HCT116 (cell line): Measurements from ENCODE around the gene SLC2A1. TPM values are rescaled to one million over a fixed set of nuclear protein-coding genes. Genes with fewer than 3 reads are reported as not detected.

ENCODE experiments used
- ATAC-seq: fragments of 200-7000 bp; cut with Tn5 transposase; 2 replicates; pipeline ENCODE4 v1.9.1; 2020; ENCODE audit warnings: mild to moderate bottlenecking, moderate library complexity
- BruUV-seq: library from RNA; stranded (reverse); fragments of 400-500 nt; replicated peaks from 2 replicates; lab custom pipeline; 2021; lab: Mats Ljungman, UMichigan
- CTCF ChIA-PET: fragments of 300-600 bp; sonication (Branson Sonifier 250); formaldehyde crosslinking; loops from one replicate; lab custom pipeline; 2021; ENCODE audit warnings: antibody characterized with exemption; lab: Charles Lee
- POLR2A ChIA-PET: fragments of 300-600, 350-600 bp; sonication (Branson Sonifier 250); formaldehyde crosslinking; loops from one replicate; lab custom pipeline; 2021; ENCODE audit warnings: antibody characterized with exemption; lab: Charles Lee
- RAD21 ChIA-PET, 2 experiments: fragments of 300-600 bp; sonication (Branson Sonifier 250); formaldehyde crosslinking; loops; one replicate each; lab custom pipeline; 2023; ENCODE audit warnings: low total read pairs in 2 of 2; ENCODE audit not compliant: uncharacterized antibody in 2 of 2, unreplicated experiment in 2 of 2, low non-redundant PET in 1 of 2; lab: Charles Lee
- DNase-seq: peaks from one replicate; pipeline ENCODE4 v3.0.0-alpha.2; 2010; ENCODE audit warnings: low read depth, low spot score
- H2AFZ ChIP-seq: fragments of 200-600 bp; shearing (Covaris generic), sonication (generic); 2 replicates; pipeline ENCODE4 v1.6.1; 2017; ENCODE audit warnings: low read depth, mixed run types, mixed read lengths, antibody characterized with exemption, low read length; ENCODE audit not compliant: poor library complexity, severe bottlenecking
- H3K27ac ChIP-seq: 2 replicates; pipeline ENCODE4 v1.5.1; 2012; ENCODE audit warnings: low read depth, low read length
- H3K27me3 ChIP-seq: fragments of 200-600 bp; sonication (generic); 2 replicates; pipeline ENCODE4 v1.6.1; 2016; ENCODE audit warnings: mixed run types, low read length, mixed read lengths; ENCODE audit not compliant: insufficient read depth
- H3K36me3 ChIP-seq, 2 experiments: fragments of 200-500 bp in 1 of 2; fragments of 200-600 bp in 1 of 2; sonication (Bioruptor generic) in 1 of 2; sonication (generic) in 1 of 2; 2 replicates each; pipeline versions ENCODE4 v1.5.1 to v1.6.1; 2014 to 2016; ENCODE audit warnings: low read length in 2 of 2, inconsistent platforms in 1 of 2, mixed read lengths in 1 of 2, mixed run types in 1 of 2; ENCODE audit not compliant: insufficient read depth in 2 of 2, control insufficient read depth in 1 of 2
- H3K4me1 ChIP-seq, 2 experiments: fragments of 200-600 bp in 1 of 2; sonication (generic) in 1 of 2; 2 replicates each; pipeline versions ENCODE4 v1.5.1 to v1.6.1; 2012 to 2017; ENCODE audit warnings: low read length in 2 of 2, inconsistent platforms in 1 of 2, mild to moderate bottlenecking in 1 of 2, mixed read lengths in 1 of 2, mixed run types in 1 of 2, moderate library complexity in 1 of 2; ENCODE audit not compliant: insufficient read depth in 2 of 2, control insufficient read depth in 1 of 2
- H3K4me2 ChIP-seq: fragments of 200-600 bp; sonication (generic); 2 replicates; pipeline ENCODE4 v1.6.1; 2017; ENCODE audit warnings: mixed run types, low read length, mixed read lengths
- H3K4me3 ChIP-seq, 2 experiments: fragments of 200-600 bp in 1 of 2; sonication (generic) in 1 of 2; replicated peaks in 1 of 2; 2 replicates each; pipeline ENCODE4 v1.5.1; 2011 to 2016; ENCODE audit warnings: low read length in 2 of 2, control low read depth in 1 of 2, low read depth in 1 of 2, mild to moderate bottlenecking in 1 of 2, mixed read lengths in 1 of 2, mixed run types in 1 of 2
- H3K79me2 ChIP-seq: fragments of 200-600 bp; sonication (generic); 2 replicates; pipeline ENCODE4 v1.6.1; 2017; ENCODE audit warnings: mild to moderate bottlenecking, mixed run types, low read length, moderate library complexity, mixed read lengths; ENCODE audit not compliant: insufficient read depth
- H3K9ac ChIP-seq: fragments of 200-600 bp; sonication (generic); 2 replicates; pipeline ENCODE4 v1.6.1; 2016; ENCODE audit warnings: low read length, mixed read lengths
- H3K9me2 ChIP-seq: fragments of 200-600 bp; sonication (generic), shearing (Covaris generic); 2 replicates; pipeline ENCODE4 v1.6.1; 2017; ENCODE audit warnings: mixed run types, mild to moderate bottlenecking, moderate library complexity; ENCODE audit not compliant: insufficient read depth
- H3K9me3 ChIP-seq, 2 experiments: fragments of 200-500 bp in 1 of 2; fragments of 200-600 bp in 1 of 2; sonication (Bioruptor generic) in 1 of 2; sonication (generic) in 1 of 2; 2 replicates each; pipeline ENCODE4 v1.6.1; 2014 to 2017; ENCODE audit warnings: low read length in 2 of 2, mixed read lengths in 2 of 2, inconsistent platforms in 1 of 2, low read depth in 1 of 2, mild to moderate bottlenecking in 1 of 2, mixed run types in 1 of 2, moderate library complexity in 1 of 2; ENCODE audit not compliant: control insufficient read depth in 1 of 2, insufficient read depth in 1 of 2
- H4K20me1 ChIP-seq: fragments of 200-600 bp; sonication (generic), shearing (Covaris generic); 2 replicates; pipeline ENCODE4 v1.6.1; 2017; ENCODE audit warnings: mixed run types, mild to moderate bottlenecking, moderate library complexity; ENCODE audit not compliant: insufficient read depth
- CBX3 ChIP-seq: IDR thresholded peaks from 2 replicates; pipeline ENCODE4 v1.6.1; 2012; ENCODE audit warnings: low read depth
- EGR1 ChIP-seq: IDR thresholded peaks from 2 replicates; pipeline ENCODE4 v1.6.1; 2012; ENCODE audit warnings: low read depth
- ELF1 ChIP-seq: IDR thresholded peaks from 2 replicates; pipeline ENCODE4 v1.6.1; 2012; ENCODE audit warnings: low read depth, borderline replicate concordance
- EZH2phosphoT487 ChIP-seq: fragments of 200-600 bp; IDR thresholded peaks from 2 replicates; pipeline ENCODE4 v1.6.1; 2018; ENCODE audit warnings: antibody characterized with exemption, borderline replicate concordance
- POLR2AphosphoS5 ChIP-seq: IDR thresholded peaks from 2 replicates; pipeline ENCODE4 v1.6.1; 2011; ENCODE audit warnings: mild to moderate bottlenecking, low read depth, low read length, moderate library complexity
- SP1 ChIP-seq: IDR thresholded peaks from 2 replicates; pipeline ENCODE4 v1.6.1; 2012; ENCODE audit warnings: low read depth
- SRF ChIP-seq: IDR thresholded peaks from 2 replicates; pipeline ENCODE4 v1.6.1; 2012; ENCODE audit warnings: low read depth
- TCF7L2 ChIP-seq: IDR thresholded peaks from 2 replicates; pipeline ENCODE4 v1.7.0; 2011; ENCODE audit warnings: borderline replicate concordance, inconsistent platforms; ENCODE audit not compliant: insufficient read depth, insufficient read length; ENCODE audit errors: extremely low read depth
- ZNF274 ChIP-seq: fragments of 200-500 bp; sonication (Bioruptor generic); IDR thresholded peaks from 2 replicates; pipeline ENCODE4 v1.6.1; 2014; ENCODE audit warnings: mild to moderate bottlenecking, low read depth, low read length, inconsistent platforms
- intact Hi-C: fragments of 100-400 bp; cut with micrococcal nuclease; formaldehyde crosslinking; loops from 2 replicates; pipeline ENCODE4 v1.10.0; 2022
- total RNA-seq: library from RNA; stranded (reverse); gene quantifications from one replicate; pipeline ENCODE4 v1.2.1, GENCODE V29; 2021; ENCODE audit not compliant: unreplicated experiment
- TF ChIP-seq, protein P1 (sequence below): IDR thresholded peaks from 2 replicates; pipeline ENCODE4 v1.6.1; 2011; ENCODE audit warnings: mild to moderate bottlenecking, low read length, moderate library complexity; ENCODE audit not compliant: insufficient replicate concordance; ENCODE audit errors: extremely low read depth
- TF ChIP-seq, protein P2 (sequence below), 3 experiments: fragments of 200-600 bp in 1 of 3; sonication (generic) in 1 of 3; IDR thresholded peaks in 2 of 3; conservative IDR thresholded peaks in 1 of 3; 2 replicates each; pipeline ENCODE4 v1.5.1; 2012 to 2017; ENCODE audit warnings: low read depth in 2 of 3, low read length in 2 of 3, antibody characterized with exemption in 1 of 3, borderline replicate concordance in 1 of 3, control low read depth in 1 of 3, mild to moderate bottlenecking in 1 of 3, mixed read lengths in 1 of 3, mixed run types in 1 of 3, moderate library complexity in 1 of 3; ENCODE audit not compliant: insufficient read depth in 1 of 3
- TF ChIP-seq, protein P3 (sequence below): IDR thresholded peaks from 2 replicates; pipeline ENCODE4 v1.6.1; 2012

The SLC2A1 gene
- total RNA-seq, 1 experiment from 2014 or later, result 248 TPM

DNA sequence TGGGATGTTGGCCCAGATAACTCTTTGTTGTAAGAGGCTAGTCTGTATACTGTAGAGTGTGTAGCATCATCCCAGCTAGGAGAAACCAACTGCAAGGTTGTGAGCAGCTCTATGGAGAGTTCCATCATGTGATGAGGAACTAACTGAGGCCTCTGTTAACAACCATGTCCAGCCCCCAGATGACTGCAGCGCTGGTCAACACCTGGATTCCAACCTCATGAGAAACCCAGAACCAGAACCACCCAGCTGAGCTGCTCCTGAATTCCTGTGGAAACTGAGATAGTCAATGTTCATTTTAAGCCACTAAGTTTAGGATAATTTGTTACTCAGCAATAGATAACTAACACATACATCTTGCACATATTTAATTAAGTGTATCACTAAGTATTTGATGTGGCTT is 41.6 kb upstream of the SLC2A1 start:
- Histone ChIP-seq H3K4me2 (no peak overlapping the region), H3K9me3 (no peaks in the 10 kb centered on the region), H3K9ac (no peak overlapping the region), H3K9me2 (no peaks in the 10 kb centered on the region), H3K4me3 (no peak overlapping the region), H3K4me1 (peaks cover 8 to 24% of the 10 kb centered on the region in 2 experiments), H3K27me3 (no peaks in the 10 kb centered on the region), H4K20me1 (no peaks in the 10 kb centered on the region), H2AFZ (no peak overlapping the region), H3K79me2 (no peaks in the 10 kb centered on the region), H3K27ac (no peak overlapping the region; the same call in 1 of the 2 replicates), H3K36me3 (no peaks in the 10 kb centered on the region)
- RAD21 ChIA-PET, result no interaction called here
- POLR2A ChIA-PET, result no interaction called here
- intact Hi-C loops, result no loop called here
- TF ChIP-seq SP1, result no peak
- TF ChIP-seq POLR2AphosphoS5, result no peak
- no peak for TF ChIP-seq ZNF274
- TF ChIP-seq TCF7L2, result no peak
- TF ChIP-seq EZH2phosphoT487, result no peak
- no peak for TF ChIP-seq ELF1
- no peak for TF ChIP-seq SRF
- TF ChIP-seq, protein P1, sequence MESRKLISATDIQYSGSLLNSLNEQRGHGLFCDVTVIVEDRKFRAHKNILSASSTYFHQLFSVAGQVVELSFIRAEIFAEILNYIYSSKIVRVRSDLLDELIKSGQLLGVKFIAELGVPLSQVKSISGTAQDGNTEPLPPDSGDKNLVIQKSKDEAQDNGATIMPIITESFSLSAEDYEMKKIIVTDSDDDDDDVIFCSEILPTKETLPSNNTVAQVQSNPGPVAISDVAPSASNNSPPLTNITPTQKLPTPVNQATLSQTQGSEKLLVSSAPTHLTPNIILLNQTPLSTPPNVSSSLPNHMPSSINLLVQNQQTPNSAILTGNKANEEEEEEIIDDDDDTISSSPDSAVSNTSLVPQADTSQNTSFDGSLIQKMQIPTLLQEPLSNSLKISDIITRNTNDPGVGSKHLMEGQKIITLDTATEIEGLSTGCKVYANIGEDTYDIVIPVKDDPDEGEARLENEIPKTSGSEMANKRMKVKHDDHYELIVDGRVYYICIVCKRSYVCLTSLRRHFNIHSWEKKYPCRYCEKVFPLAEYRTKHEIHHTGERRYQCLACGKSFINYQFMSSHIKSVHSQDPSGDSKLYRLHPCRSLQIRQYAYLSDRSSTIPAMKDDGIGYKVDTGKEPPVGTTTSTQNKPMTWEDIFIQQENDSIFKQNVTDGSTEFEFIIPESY, result no peak
- TF ChIP-seq, protein P2, sequence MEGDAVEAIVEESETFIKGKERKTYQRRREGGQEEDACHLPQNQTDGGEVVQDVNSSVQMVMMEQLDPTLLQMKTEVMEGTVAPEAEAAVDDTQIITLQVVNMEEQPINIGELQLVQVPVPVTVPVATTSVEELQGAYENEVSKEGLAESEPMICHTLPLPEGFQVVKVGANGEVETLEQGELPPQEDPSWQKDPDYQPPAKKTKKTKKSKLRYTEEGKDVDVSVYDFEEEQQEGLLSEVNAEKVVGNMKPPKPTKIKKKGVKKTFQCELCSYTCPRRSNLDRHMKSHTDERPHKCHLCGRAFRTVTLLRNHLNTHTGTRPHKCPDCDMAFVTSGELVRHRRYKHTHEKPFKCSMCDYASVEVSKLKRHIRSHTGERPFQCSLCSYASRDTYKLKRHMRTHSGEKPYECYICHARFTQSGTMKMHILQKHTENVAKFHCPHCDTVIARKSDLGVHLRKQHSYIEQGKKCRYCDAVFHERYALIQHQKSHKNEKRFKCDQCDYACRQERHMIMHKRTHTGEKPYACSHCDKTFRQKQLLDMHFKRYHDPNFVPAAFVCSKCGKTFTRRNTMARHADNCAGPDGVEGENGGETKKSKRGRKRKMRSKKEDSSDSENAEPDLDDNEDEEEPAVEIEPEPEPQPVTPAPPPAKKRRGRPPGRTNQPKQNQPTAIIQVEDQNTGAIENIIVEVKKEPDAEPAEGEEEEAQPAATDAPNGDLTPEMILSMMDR (IDR thresholded peaks at IDR 0.05 in 2 of 3, conservative IDR thresholded peaks at IDR 0.05 in 1 of 3; ENCODE audit: borderline replicate concordance in 1 of 3, insufficient read depth in 1 of 3, low read depth in 2 of 3, low read length in 2 of 3), result no peak
- no peak for TF ChIP-seq EGR1
- TF ChIP-seq, protein P3, sequence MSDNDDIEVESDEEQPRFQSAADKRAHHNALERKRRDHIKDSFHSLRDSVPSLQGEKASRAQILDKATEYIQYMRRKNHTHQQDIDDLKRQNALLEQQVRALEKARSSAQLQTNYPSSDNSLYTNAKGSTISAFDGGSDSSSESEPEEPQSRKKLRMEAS, result no peak
- no peak for TF ChIP-seq CBX3
- no TSS peak for BruUV-seq
- no peak for DNase-seq
- CTCF ChIA-PET, result no interaction called here
- no peak for ATAC-seq
